ENCODE data around the gene ASCC1. TPM values are rescaled to one million over a fixed set of nuclear protein-coding genes. Genes with fewer than 3 reads are reported as not detected.

Gene ASCC1
- total and polyA plus RNA-seq, 8 donors, result 5.4 to 26.0 (median 16.0) TPM

DNA sequence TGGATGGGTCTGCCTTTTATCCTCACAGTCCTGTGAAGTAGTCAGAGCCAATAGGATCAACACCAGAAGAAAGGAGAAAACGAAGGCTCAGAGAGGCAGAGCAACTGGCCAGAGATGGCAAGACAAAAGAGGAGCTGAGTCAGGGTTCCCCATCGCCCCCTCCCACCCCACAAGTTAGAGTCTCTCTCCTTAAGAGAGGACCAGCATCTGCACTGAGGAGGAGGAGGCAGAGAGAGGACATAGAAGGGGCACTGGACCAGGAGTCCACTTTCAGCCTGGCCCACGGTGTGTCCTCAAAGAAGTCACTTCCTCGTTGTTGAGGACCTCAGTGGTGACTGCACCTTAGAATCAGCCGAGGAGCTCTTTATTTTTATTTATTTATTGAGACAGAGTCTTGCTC lies 139.3 kb downstream of the ASCC1 start:
- intact Hi-C loops (cut with DNase I), result no loop called here
- no peak overlapping the region for H3K27ac ChIP-seq
- peak in 1 of 6 donors; percentile 33 for DNase-seq
- no peak for ATAC-seq
- FAIRE-seq, result no peak
- H3K27me3 ChIP-seq, result no peaks in the 10 kb centered on the region
- no peaks in the 10 kb centered on the region for H3K36me3 ChIP-seq
- 67 to 71% methylated on average over 5 of the region's 5 CpGs for WGBS, 2 donors
- no peak overlapping the region for H3K4me3 ChIP-seq
- H3K4me1 ChIP-seq, result no peaks in the 10 kb centered on the region
- TF ChIP-seq, protein P1, sequence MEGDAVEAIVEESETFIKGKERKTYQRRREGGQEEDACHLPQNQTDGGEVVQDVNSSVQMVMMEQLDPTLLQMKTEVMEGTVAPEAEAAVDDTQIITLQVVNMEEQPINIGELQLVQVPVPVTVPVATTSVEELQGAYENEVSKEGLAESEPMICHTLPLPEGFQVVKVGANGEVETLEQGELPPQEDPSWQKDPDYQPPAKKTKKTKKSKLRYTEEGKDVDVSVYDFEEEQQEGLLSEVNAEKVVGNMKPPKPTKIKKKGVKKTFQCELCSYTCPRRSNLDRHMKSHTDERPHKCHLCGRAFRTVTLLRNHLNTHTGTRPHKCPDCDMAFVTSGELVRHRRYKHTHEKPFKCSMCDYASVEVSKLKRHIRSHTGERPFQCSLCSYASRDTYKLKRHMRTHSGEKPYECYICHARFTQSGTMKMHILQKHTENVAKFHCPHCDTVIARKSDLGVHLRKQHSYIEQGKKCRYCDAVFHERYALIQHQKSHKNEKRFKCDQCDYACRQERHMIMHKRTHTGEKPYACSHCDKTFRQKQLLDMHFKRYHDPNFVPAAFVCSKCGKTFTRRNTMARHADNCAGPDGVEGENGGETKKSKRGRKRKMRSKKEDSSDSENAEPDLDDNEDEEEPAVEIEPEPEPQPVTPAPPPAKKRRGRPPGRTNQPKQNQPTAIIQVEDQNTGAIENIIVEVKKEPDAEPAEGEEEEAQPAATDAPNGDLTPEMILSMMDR (IDR thresholded peaks at IDR 0.05), result no peak
- H3K9me3 ChIP-seq, result no peaks in the 10 kb centered on the region

DNA sequence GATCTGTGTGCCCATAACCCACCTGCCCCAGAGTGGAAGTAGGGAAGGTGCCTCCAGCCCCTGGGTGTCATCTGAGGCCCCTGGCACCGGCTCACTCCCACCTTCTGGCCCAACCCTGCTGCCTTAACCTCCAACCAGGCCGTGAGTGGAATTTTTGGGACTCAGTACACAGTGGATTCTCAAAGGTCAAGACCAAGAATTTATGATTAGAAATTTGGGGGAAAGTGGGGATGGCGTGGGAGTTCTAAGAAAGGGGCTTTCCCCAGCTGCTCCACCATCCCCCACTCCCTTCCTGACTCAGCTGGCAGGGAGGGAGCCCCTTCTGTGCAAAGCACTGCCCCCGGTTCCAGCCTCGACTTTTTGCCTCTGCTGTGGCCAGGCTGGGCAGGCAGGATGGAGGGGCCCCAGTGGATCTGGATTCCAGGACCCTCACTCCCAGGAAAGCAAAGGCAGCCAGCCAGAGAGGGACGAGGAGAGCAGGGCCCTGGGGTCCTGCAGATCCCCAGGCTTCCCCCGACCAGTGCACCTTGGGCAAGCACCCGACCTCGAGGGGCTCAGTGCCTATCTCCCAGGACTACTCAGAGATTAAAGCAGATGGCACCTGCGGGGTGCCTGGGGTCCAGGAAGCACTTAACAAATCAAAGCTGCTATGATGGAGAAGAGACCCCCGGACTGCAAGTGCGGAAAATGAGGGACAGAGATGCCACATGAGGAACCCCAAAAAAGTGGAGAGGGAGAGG lies 140.5 kb downstream of the ASCC1 start:
- TF ChIP-seq, protein P1 (IDR thresholded peaks at IDR 0.05), result no peak
- H3K27me3 ChIP-seq, result no peaks in the 10 kb centered on the region
- no peaks in the 10 kb centered on the region for H3K9me3 ChIP-seq
- FAIRE-seq (no peak), DNase-seq (peak in 1 of 6 donors; percentile 39), ATAC-seq (no peak)
- H3K36me3 ChIP-seq, result no peaks in the 10 kb centered on the region
- H3K4me1 ChIP-seq, result no peaks in the 10 kb centered on the region
- 81 to 82% methylated on average over 12 of the region's 12 CpGs for WGBS, 2 donors
- intact Hi-C loops (cut with DNase I), result no loop called here
- H3K27ac ChIP-seq, result no peak overlapping the region
- no peak overlapping the region for H3K4me3 ChIP-seq

DNA sequence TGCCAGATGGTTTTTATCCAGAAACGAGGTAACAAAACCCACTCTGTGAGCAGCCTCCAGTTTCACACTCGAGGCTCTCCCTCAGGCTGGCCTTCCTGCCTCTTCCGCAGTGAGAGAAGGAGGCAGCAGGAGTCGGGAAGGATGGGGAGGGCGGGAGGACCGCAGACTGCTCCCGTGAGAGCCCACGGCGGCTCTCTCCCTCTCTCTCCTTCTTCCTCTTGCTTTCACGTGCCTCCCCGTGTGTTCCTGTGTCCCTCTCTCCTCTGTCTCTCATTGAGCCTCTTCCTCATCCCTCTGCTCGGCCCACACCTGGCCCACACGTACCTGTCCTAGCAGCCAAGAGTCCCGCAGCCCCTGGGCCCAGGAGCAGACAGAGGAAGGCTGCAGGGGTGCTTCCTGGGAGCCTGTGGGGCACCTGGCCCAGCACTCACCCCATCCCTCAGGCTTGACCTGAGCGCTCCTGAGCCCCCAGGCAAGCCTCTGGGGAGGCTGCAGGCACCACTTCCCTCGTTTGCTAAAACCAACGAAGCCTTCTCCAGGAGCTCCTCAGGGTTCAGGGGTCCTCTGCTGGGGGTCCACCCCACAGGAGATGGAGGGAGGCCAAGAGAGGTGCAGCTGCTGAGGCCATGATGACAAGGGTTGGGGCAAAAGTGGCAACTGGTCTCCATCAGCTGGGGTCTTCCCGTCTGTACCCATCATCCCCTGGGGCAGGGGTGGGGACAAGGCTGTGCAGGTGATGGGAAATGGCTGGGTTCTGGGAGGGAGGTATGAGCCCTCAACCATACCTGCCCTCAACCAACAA lies 141.3 kb downstream of the ASCC1 start:
- Histone ChIP-seq H3K9me3 (no peaks in the 10 kb centered on the region), H3K4me3 (no peak overlapping the region), H3K27ac (no peak overlapping the region), H3K4me1 (no peaks in the 10 kb centered on the region), H3K27me3 (no peaks in the 10 kb centered on the region), H3K36me3 (no peaks in the 10 kb centered on the region)
- TF ChIP-seq, protein P1 (IDR thresholded peaks at IDR 0.05), result no peak
- FAIRE-seq, result no peak
- ATAC-seq, result no peak
- intact Hi-C loops (cut with DNase I), result no loop called here
- 80 to 88% methylated on average over 17 to 18 of the region's 18 CpGs for WGBS, 2 donors
- DNase-seq, result peak in 1 of 6 donors; percentile 43

DNA sequence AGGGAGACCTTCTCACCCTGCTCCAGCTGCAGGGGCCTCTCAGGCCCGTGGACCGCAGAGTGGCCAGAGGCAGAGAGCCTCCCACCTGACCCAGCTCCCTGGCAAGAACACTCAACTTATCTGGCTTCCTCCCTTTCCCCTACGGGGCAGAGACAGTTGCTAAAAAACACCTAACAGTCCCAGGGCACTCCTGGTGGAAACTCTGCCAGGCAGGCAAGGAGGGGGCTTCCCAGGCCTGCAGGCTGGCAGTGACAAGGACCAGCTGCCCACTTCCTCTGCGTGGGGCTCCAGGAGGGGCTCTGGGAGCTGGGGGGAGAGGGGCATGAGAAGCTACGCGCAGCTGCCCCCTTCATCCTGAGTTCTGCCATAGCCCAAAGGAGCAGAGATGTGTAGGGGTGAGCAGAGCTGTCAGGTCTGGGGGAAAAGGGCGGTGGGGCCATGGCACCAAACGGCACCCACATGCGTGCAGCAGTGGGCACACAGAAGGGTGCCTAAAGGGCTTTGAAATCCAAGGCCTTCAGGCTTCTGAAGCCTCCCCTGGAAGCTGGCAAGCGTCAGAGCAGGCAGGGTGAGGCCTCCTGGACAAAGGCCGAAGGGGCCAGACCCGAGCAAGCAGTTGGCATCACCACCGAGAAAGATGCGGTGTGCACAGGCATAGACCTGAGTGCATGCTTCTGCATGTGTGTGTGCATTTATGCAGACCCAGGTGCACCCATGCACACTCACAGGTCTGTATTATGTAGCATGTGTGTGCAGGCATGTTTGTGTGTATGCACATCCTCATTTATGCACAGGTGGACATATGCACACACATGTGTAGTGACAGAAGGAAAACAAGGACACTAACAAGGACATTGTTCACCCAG lies 142.1 kb downstream of the ASCC1 start:
- no peak for FAIRE-seq
- H3K36me3 ChIP-seq, result no peaks in the 10 kb centered on the region

More for the DNA sequence above, 142.1 kb downstream of the ASCC1 start:
- no peak overlapping the region for H3K4me3 ChIP-seq
- no peaks in the 10 kb centered on the region for H3K27me3 ChIP-seq
- 80 to 82% methylated on average over 14 of the region's 14 CpGs for WGBS, 2 donors
- ATAC-seq (no peak), DNase-seq (peak in 1 of 6 donors; percentile 46)
- intact Hi-C loops (cut with DNase I), result no loop called here
- H3K27ac ChIP-seq, result no peak overlapping the region
- no peaks in the 10 kb centered on the region for H3K4me1 ChIP-seq
- TF ChIP-seq, protein P1 (IDR thresholded peaks at IDR 0.05), result no peak
- no peaks in the 10 kb centered on the region for H3K9me3 ChIP-seq

Data from pancreas (tissue), 10 donors.